ENCODE data around the gene ZNF281. TPM values are rescaled to one million over a fixed set of nuclear protein-coding genes. Genes with fewer than 3 reads are reported as not detected.

The ZNF281 gene
- polyA plus RNA-seq, 1 of the 3 experiments (the other 2 are of a cell fraction) = 3.0 TPM

- WGBS (ENCODE audit: low lambda C conversion rate) = 91% methylated on average over 1 of the region's 1 CpG
- no peak overlapping the region for H3K4me2 ChIP-seq
- peaks cover 16% of the 10 kb centered on the region for H3F3A ChIP-seq (replicated peaks; ENCODE audit: insufficient read depth)
- no peak for TF ChIP-seq GATA2 (CRISPR knock-in tag; IDR thresholded peaks at IDR 0.05)
- TF ChIP-seq TAF1 (IDR thresholded peaks at IDR 0.05; ENCODE audit: borderline replicate concordance, low read depth, low read length) = no peak
- TF ChIP-seq RFX5 (IDR thresholded peaks at IDR 0.05; ENCODE audit: low read length) = no peak
- TF ChIP-seq IRF3 (IDR thresholded peaks at IDR 0.05; ENCODE audit: low read depth, low read length) = no peak
- TF ChIP-seq TEAD4 (IDR thresholded peaks at IDR 0.05; ENCODE audit: borderline replicate concordance, insufficient read depth) = no peak
- TF ChIP-seq FOSL2 (IDR thresholded peaks at IDR 0.05; ENCODE audit: borderline replicate concordance, low read depth) = no peak
- TF ChIP-seq CHD2 (IDR thresholded peaks at IDR 0.05; ENCODE audit: low read length, partially characterized antibody) = no peak
- no peak for TF ChIP-seq NFIC (IDR thresholded peaks at IDR 0.05; ENCODE audit: borderline replicate concordance)
- TF ChIP-seq EP300 (IDR thresholded peaks at IDR 0.05; ENCODE audit: borderline replicate concordance in 1 of 2, low read depth in 1 of 2, low read length in 1 of 2) = no peak
- CTCF ChIA-PET = no interaction called here
- no peaks in the 10 kb centered on the region for H3K9me2 ChIP-seq
- POLR2A ChIA-PET = no interaction called here
- peaks cover 20% of the 10 kb centered on the region for H4K20me1 ChIP-seq (ENCODE audit: insufficient read depth)
- H3K79me2 ChIP-seq (ENCODE audit: insufficient read depth) = peaks cover 56% of the 10 kb centered on the region
- H3K27ac ChIP-seq (ENCODE audit: low read depth in 2 of 2, low read length in 1 of 2) = no peak overlapping the region
- H3K9ac ChIP-seq = no peak overlapping the region
- no peaks in the 10 kb centered on the region for H3K27me3 ChIP-seq (ENCODE audit: insufficient read depth)
- no peak overlapping the region for H3K4me3 ChIP-seq (ENCODE audit: low read depth in 2 of 2, low read length in 1 of 2)
- H3K4me1 ChIP-seq (ENCODE audit: control insufficient read depth in 1 of 2, insufficient read depth in 2 of 2, low read depth in 1 of 2, low read length in 1 of 2) = peaks cover 4 to 7% of the 10 kb centered on the region in 2 experiments; a peak in 2 of 4 replicates
- no peak for DNase-seq
- H3K36me3 ChIP-seq (replicated peaks in 1 of 2; ENCODE audit: control insufficient read depth in 1 of 2, insufficient read depth in 2 of 2, low read length in 1 of 2) = peaks cover 53 to 61% of the 10 kb centered on the region in 2 experiments
- no peak overlapping the region for H2AFZ ChIP-seq (ENCODE audit: low read depth)
- no peaks in the 10 kb centered on the region for H3K9me3 ChIP-seq
Measured at GRCh38 chr1:200401708-200402107, 8.1 kb downstream of the ZNF281 start.

GRCh38 chr1:200401263-200401662 lies 8.6 kb downstream of the ZNF281 start:
- no peak overlapping the region for H2AFZ ChIP-seq (ENCODE audit: low read depth)
- DNase-seq = no peak
- H3K9me2 ChIP-seq = no peaks in the 10 kb centered on the region
- peaks cover 48 to 57% of the 10 kb centered on the region in 2 experiments for H3K36me3 ChIP-seq (replicated peaks in 1 of 2; ENCODE audit: control insufficient read depth in 1 of 2, insufficient read depth in 2 of 2, low read length in 1 of 2)
- ChIA-PET POLR2A (no interaction called here), CTCF (interaction anchor here (0.9 kb wide), 1 partner anchor 716 kb away, joined by 3 read pairs; no protein-coding TSS in a partner anchor)
- H3K27me3 ChIP-seq (ENCODE audit: insufficient read depth) = no peaks in the 10 kb centered on the region
- H3K9me3 ChIP-seq = no peaks in the 10 kb centered on the region
- H3K79me2 ChIP-seq (ENCODE audit: insufficient read depth) = peaks cover 52% of the 10 kb centered on the region
- no peak overlapping the region for H3K4me2 ChIP-seq
- no peak overlapping the region for H3K4me3 ChIP-seq (ENCODE audit: low read depth in 2 of 2, low read length in 1 of 2)
- peaks cover 16% of the 10 kb centered on the region for H3F3A ChIP-seq (replicated peaks; ENCODE audit: insufficient read depth)
- H3K4me1 ChIP-seq (ENCODE audit: control insufficient read depth in 1 of 2, insufficient read depth in 2 of 2, low read depth in 1 of 2, low read length in 1 of 2) = peaks cover 4% of the 10 kb centered on the region in 2 experiments; a peak in 2 of 4 replicates
- WGBS (ENCODE audit: low lambda C conversion rate) = 86% methylated on average over 2 of the region's 2 CpGs
- no peak overlapping the region for H3K27ac ChIP-seq (ENCODE audit: low read depth in 2 of 2, low read length in 1 of 2)
- no peak overlapping the region for H3K9ac ChIP-seq
- peaks cover 20% of the 10 kb centered on the region for H4K20me1 ChIP-seq (ENCODE audit: insufficient read depth)
- TF ChIP-seq RFX5 (IDR thresholded peaks at IDR 0.05; ENCODE audit: low read length) (no peak), MXI1 (IDR thresholded peaks at IDR 0.05; ENCODE audit: low read depth, low read length) (no peak), JUND (IDR thresholded peaks at IDR 0.05) (no peak), GATA2 (CRISPR knock-in tag; IDR thresholded peaks at IDR 0.05) (no peak), TAF1 (IDR thresholded peaks at IDR 0.05; ENCODE audit: borderline replicate concordance, low read depth, low read length) (no peak), SMC3 (IDR thresholded peaks at IDR 0.05; ENCODE audit: low read depth, low read length) (no peak), EP300 (IDR thresholded peaks at IDR 0.05; ENCODE audit: borderline replicate concordance in 1 of 2, low read depth in 1 of 2, low read length in 1 of 2) (no peak), NFIC (IDR thresholded peaks at IDR 0.05; ENCODE audit: borderline replicate concordance) (no peak), CTCF (IDR thresholded peaks at IDR 0.05) (no peak), RAD21 (IDR thresholded peaks at IDR 0.05; ENCODE audit: low read length) (no peak), RCOR1 (IDR thresholded peaks at IDR 0.05; ENCODE audit: low read length) (no peak), GABPA (IDR thresholded peaks at IDR 0.05; ENCODE audit: low read depth) (no peak), PBX3 (IDR thresholded peaks at IDR 0.05) (no peak)
- TF ChIP-seq, protein P1, sequence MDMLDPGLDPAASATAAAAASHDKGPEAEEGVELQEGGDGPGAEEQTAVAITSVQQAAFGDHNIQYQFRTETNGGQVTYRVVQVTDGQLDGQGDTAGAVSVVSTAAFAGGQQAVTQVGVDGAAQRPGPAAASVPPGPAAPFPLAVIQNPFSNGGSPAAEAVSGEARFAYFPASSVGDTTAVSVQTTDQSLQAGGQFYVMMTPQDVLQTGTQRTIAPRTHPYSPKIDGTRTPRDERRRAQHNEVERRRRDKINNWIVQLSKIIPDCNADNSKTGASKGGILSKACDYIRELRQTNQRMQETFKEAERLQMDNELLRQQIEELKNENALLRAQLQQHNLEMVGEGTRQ (IDR thresholded peaks at IDR 0.05; ENCODE audit: borderline replicate concordance, low read depth, low read length) = no peak
- TF ChIP-seq, protein P2, sequence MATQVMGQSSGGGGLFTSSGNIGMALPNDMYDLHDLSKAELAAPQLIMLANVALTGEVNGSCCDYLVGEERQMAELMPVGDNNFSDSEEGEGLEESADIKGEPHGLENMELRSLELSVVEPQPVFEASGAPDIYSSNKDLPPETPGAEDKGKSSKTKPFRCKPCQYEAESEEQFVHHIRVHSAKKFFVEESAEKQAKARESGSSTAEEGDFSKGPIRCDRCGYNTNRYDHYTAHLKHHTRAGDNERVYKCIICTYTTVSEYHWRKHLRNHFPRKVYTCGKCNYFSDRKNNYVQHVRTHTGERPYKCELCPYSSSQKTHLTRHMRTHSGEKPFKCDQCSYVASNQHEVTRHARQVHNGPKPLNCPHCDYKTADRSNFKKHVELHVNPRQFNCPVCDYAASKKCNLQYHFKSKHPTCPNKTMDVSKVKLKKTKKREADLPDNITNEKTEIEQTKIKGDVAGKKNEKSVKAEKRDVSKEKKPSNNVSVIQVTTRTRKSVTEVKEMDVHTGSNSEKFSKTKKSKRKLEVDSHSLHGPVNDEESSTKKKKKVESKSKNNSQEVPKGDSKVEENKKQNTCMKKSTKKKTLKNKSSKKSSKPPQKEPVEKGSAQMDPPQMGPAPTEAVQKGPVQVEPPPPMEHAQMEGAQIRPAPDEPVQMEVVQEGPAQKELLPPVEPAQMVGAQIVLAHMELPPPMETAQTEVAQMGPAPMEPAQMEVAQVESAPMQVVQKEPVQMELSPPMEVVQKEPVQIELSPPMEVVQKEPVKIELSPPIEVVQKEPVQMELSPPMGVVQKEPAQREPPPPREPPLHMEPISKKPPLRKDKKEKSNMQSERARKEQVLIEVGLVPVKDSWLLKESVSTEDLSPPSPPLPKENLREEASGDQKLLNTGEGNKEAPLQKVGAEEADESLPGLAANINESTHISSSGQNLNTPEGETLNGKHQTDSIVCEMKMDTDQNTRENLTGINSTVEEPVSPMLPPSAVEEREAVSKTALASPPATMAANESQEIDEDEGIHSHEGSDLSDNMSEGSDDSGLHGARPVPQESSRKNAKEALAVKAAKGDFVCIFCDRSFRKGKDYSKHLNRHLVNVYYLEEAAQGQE (IDR thresholded peaks at IDR 0.05; ENCODE audit: low read depth, low read length) = no peak

Measured in SK-N-SH (cell line).